GM18502 (cell line): ENCODE results near the gene ASF1B.
"Not testable (repeated sequence)": the region's sequence is repeated elsewhere in the genome, so short reads cannot be mapped to it uniquely, and the experiment has no call there.

ENCODE experiments used
- ATAC-seq: cut with Tn5 transposase; IDR thresholded peaks from one replicate; pipeline ENCODE4 v1.9.1; 2021; ENCODE audit warnings: mild to moderate bottlenecking; ENCODE audit not compliant: unreplicated experiment, poor library complexity

The ASF1B gene

DNA sequence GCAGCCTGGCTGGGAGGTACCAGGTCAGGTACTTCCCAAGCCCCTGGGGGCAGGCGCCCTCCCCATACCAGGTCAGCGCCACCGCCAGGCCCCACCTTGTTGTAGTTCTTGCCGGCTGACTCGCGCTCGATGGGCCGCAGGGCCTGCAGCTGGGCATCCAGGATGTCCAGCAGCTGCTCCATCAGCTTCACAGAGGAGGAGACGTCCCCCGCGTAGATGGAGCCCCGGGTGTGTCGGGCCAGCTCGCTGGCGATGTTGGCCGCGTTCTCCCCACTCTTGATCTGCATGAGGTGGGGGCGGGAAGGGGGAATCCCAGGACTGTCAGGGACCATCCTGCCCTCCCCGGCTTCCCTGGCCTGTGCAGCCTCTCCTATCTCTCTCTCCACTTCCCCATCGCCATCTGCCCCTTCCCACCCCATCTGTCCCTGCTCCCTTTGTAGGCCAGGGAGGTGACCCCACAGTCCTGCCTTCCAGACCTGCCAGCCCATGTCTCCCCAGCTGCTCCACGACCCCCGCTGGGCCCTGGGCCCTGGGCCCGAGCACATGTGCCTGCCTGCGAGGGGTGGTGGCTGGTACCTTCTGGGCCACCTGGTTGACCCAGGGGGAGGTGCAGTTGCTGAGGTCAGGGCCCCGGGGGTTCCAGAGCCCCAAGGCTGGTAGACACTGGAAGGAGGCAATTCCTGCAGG, 23.8 kb upstream of the ASF1B start:
- ATAC-seq = no peak

GRCh38 chr19:14159059-14159458, 22.7 kb upstream of the ASF1B start:
- ATAC-seq = no peak

- ATAC-seq = no peak
These were observed 22.1 kb upstream of the ASF1B start for GRCh38 chr19:14158276-14159023.

DNA sequence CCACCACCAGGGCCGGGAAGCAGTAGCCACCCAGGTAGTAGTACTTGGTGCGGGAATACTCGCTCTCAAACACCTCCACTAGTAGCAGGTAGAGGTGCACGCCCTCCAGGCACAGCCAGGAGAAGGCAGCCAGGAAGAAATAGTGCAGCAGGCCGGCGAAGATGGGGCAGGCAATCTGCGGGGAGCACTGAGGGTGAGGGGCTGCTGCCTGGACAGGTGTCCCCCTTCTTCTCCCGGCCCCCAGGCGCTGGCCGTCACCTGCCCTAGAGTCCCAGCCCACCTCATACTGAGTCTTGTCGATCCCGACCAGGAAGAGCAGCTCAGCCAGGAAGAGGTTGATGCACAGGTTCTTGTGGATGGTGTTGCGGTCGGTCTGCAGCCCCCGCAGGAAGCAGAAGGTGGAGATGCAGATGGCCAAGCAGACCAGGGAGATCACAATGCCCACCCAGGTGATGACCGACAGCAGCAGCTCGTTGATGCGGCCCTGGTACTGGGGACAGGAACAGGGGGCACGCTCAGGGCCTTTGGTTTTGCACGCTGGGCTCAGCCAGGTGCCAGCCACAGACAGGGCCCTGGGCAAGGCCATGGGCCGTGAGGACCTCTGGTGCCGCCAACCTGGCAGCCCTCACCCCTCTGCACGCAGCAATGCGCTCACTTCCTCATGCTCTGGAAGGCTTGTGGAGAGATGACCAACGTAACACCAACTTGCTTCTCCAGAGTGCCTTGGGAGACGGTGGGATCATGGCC, 20.8 kb upstream of the ASF1B start:
- ATAC-seq = no peak

- no peak for ATAC-seq
These were observed 19.7 kb upstream of the ASF1B start for GRCh38 chr19:14156122-14156521.

- no peak for ATAC-seq
These were observed 19.0 kb upstream of the ASF1B start for GRCh38 chr19:14155371-14155770.

DNA sequence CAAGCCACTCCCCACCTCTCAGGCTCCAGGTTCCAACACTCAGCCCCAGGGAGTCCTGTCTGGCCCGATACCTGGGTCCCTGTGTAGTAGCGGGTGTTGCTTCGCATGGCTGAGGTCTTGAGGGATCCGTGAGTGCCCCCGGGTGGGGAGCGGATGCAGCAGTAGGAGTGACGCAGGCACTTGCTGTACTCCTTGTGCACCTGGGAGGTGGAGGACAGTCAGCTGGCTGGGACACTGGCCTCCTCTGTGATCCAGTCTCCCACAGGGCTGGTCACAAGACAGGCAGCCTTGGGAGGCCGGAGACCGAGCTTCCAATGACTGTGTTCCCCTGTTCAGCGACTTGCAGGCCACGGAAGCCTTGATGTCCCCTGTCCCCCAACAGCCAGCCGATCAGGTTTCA, 16.3 kb upstream of the ASF1B start:
- ATAC-seq = no peak

GRCh38 chr19:14150770-14151661, 14.6 kb upstream of the ASF1B start:
- ATAC-seq = no peak

GRCh38 chr19:14150041-14150769, 13.8 kb upstream of the ASF1B start:
- no peak for ATAC-seq

GRCh38 chr19:14149509-14149994, 13.2 kb upstream of the ASF1B start:
- ATAC-seq = no peak

DNA sequence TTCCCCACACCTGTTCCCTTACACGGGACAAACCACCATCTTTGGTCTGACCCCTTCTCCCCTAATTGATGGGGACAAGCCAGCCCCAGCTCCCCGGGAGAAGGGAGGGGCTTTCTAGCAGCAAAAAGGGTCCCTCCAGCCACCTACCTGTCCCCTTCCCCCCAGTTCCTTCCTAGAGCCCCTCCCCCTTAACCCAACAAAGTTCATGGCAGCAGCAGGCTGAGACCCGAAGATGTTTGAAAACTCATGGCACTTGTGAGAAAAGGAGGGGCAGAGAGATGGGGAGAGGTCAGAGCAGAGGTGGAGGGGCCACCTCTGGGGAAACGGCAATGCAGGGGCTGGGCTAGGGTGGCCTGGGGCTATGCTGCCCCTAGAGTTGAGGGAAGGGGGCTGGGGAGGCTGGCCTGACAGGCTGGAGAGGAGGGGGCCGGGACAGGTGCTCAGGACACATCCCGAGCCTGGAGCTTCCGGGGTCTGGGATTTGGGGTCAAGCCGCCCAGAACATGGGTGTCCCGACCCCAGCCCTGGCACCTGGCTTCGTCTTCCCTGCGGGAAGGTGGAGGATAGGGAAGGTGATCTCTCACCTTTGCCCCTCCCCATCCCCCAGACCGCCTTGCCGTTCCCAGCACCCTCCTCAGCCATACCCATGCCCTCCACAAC, 12.5 kb upstream of the ASF1B start:
- ATAC-seq = no peak

- ATAC-seq = no peak
These were observed 11.6 kb upstream of the ASF1B start for GRCh38 chr19:14147797-14148605.

DNA sequence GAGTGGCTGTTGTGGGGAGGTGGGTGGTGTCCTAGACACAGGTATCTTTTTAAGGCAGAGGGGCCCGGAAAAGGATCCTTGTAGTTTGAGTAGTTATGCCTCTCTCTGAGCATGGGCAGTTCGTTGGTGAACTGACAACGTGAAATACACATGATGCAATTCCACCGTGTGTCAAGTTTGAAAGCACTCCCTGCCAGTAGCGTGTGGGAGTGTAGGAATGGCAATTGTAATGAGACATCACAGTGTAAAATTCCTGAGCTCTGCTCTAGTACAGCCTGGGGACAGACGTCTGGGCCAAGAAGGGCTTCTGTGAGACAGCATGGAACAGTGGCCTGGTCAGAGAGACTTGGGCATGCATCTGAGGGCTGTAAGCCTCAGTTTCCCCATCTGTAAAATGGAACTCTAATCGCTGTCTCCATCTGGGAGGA, 10.4 kb upstream of the ASF1B start:
- no peak for ATAC-seq

DNA sequence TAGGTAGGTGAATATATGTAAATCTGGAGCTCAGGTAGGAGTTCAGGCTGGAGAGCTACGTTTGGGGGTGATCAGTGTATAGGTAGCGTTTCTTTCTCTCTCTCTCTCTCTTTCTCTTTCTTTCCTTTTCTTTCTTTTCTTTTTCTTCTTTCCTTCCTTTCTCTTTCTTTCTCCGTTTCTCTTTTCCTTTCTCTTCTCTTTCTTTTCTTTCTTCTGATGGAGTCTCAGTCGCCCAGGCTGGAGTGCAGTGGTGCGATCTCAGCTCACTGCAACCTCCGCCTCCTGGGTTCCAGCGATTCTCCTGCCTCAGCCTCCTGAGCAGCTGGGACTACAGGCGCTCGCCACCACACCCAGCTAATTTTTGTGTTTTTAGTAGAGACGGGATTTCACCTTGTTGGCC, 9.8 kb upstream of the ASF1B start:
- ATAC-seq = not testable (repeated sequence)

GRCh38 chr19:14145381-14145780, 9.0 kb upstream of the ASF1B start:
- no peak for ATAC-seq

DNA sequence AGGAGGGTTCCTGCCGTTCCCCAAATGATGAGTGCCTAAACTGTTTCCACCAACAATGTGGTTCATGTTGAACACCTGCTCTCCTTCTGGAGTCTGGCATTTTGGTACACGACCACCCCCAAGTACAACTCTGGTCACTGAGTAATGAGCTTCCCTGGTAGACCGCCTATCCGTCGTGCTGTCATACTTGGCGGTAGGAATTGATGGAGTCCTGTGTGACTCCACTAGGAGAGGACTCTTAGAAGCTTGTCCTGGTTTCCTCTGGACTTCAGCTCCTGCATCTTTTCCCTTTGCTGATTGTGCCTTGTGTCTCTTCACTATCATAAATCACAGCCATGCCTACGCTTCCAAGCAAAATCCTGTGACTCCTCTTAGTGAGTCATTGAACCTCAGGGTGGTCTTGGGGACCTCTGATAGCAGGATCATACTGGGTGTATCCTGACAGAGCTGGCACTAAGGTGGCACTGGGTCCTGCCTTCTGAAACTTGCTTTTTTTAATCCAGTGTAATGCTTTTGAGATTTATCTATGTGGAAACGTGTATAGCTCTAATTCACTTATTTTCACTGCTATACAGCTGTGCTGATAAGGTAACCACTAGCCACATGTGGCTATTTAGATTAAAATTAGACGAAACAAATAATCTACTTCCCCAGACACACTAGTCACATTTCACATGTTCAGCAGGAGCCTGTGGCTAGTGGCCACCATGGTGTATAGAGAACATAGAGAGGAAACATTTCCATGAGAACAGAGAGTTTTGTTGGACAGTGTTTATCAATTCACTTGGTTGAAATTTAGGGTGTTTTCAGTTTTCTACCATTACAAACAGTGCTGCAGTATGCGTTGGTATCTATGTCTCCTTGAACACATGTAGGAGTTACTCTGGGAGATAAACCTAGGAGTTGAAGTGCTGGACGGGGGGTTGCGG, 6.1 kb upstream of the ASF1B start:
- ATAC-seq = no peak

- no peak for ATAC-seq
These were observed 4.7 kb upstream of the ASF1B start for GRCh38 chr19:14141041-14141440.
